Gastroesophageal sphincter (tissue), 3 donors: Measurements from ENCODE around the gene F13B.

Source experiments
- POLR2A ChIP-seq, 2 donors: fragments of 450-650 bp; IDR thresholded peaks; one replicate each; pipeline ENCODE4 v1.6.1; 2017; ENCODE audit warnings: antibody characterized with exemption in 2 of 2, mild to moderate bottlenecking in 2 of 2, moderate library complexity in 1 of 2
- POLR2AphosphoS5 ChIP-seq: sonication (generic); formaldehyde crosslinking; IDR thresholded peaks from one replicate; pipeline ENCODE4 v1.6.1; 2017; ENCODE audit warnings: antibody characterized with exemption
- TF ChIP-seq, protein P1 (sequence below), 4 experiments: fragments of 200-600 bp in 2 of 4; fragments of 450-650 bp in 2 of 4; sonication (generic) in 1 of 4; IDR thresholded peaks; one replicate each; pipeline ENCODE4 v1.5.1; 2017 to 2019; ENCODE audit warnings: antibody characterized with exemption in 4 of 4, mild to moderate bottlenecking in 2 of 4, moderate library complexity in 2 of 4

DNA sequence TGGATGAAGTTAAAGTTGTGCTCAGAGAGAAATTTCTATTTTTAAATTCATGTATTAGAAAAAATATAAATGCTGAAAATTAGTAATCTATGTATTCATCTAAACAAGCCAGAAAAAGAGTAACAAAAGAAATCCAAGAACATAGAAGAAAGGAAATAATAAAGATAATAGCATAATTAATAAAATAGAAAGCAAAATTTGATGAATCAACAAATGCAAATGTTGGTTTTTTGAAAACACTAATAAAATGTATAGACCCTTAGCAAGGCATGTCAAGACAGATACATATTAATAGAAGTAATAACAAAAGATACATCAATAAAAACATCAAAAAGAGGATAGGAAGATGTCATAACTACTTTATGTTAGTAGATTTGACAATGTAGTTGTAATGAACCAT, 18.0 kb downstream of the F13B start:
- TF ChIP-seq POLR2AphosphoS5 (no peak), POLR2A (IDR thresholded peaks at IDR 0.05) (no peak)
- TF ChIP-seq, protein P1, sequence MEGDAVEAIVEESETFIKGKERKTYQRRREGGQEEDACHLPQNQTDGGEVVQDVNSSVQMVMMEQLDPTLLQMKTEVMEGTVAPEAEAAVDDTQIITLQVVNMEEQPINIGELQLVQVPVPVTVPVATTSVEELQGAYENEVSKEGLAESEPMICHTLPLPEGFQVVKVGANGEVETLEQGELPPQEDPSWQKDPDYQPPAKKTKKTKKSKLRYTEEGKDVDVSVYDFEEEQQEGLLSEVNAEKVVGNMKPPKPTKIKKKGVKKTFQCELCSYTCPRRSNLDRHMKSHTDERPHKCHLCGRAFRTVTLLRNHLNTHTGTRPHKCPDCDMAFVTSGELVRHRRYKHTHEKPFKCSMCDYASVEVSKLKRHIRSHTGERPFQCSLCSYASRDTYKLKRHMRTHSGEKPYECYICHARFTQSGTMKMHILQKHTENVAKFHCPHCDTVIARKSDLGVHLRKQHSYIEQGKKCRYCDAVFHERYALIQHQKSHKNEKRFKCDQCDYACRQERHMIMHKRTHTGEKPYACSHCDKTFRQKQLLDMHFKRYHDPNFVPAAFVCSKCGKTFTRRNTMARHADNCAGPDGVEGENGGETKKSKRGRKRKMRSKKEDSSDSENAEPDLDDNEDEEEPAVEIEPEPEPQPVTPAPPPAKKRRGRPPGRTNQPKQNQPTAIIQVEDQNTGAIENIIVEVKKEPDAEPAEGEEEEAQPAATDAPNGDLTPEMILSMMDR (IDR thresholded peaks at IDR 0.05) = no peak
